Ascending aorta (tissue), 2 donors: Measurements from ENCODE around the gene BET1L. TPM values are rescaled to one million over a fixed set of nuclear protein-coding genes. Genes with fewer than 3 reads are reported as not detected.

ENCODE experiments used
- DNase-seq, 2 donors: peaks; one replicate each; pipeline ENCODE4 v3.0.0-alpha.2; 2019; ENCODE audit warnings: low spot score in 2 of 2
- H3K27ac ChIP-seq, 2 donors: fragments of 200-600 bp; sonication (generic); one replicate each; pipeline ENCODE4 v1.5.1; 2016 to 2017; ENCODE audit warnings: mild to moderate bottlenecking in 1 of 2
- H3K27me3 ChIP-seq: fragments of 200-600 bp; sonication (generic); one replicate; pipeline ENCODE4 v1.5.1; 2017
- H3K36me3 ChIP-seq, 2 donors: fragments of 200-600 bp; sonication (generic); one replicate each; pipeline ENCODE4 v1.5.1; 2016
- H3K4me1 ChIP-seq, 2 donors: fragments of 200-600 bp; sonication (generic); one replicate each; pipeline ENCODE4 v1.5.1; 2016 to 2017; ENCODE audit warnings: mild to moderate bottlenecking in 1 of 2
- H3K4me3 ChIP-seq, 2 donors: fragments of 200-600 bp; sonication (generic); one replicate each; pipeline ENCODE4 v1.5.1; 2016 to 2017; ENCODE audit warnings: mild to moderate bottlenecking in 1 of 2
- H3K9me3 ChIP-seq, 2 donors: fragments of 200-600 bp; sonication (generic); one replicate each; pipeline ENCODE4 v1.5.1; 2016
- intact Hi-C: fragments of 100-400 bp; cut with DNase I; formaldehyde crosslinking; loops from one replicate; pipeline ENCODE4 v1.15.1; 2023
- total RNA-seq: library from RNA; depleted of rRNA; stranded (reverse); fragments of >200 nt; gene quantifications from one replicate; pipeline ENCODE4 v1.1.0, GENCODE V29; 2016
- TF ChIP-seq, protein P1 (sequence below), 3 experiments: fragments of 200-600 bp in 2 of 3; fragments of 450-650 bp in 1 of 3; sonication (generic) in 2 of 3; IDR thresholded peaks; one replicate each; pipeline ENCODE4 v1.5.1; 2016 to 2019; ENCODE audit warnings: antibody characterized with exemption in 3 of 3, mild to moderate bottlenecking in 1 of 3, moderate library complexity in 1 of 3

BET1L gene
- total RNA-seq, 1 donor from 2014 or later = 42.3 TPM

DNA sequence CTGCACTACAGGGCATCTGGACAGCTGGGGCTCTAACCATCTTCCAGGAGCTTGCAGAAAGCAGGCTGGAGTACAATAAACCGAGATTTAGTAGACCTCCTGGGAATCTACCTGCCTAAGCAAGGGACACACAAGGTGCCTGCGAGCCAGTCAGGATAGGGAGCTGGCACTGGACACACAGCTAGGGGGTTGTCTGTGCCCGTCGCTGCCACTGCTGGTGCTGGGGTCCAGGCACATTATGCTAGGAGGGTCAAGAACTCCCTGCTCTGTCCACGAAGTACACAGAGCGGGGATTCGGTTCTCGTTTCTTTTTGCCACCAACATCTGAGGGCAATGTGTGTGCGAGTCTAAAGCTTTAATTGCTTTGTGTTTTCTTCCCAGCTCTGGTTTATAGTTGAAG, 4.5 kb upstream of the BET1L start:
- Histone ChIP-seq H3K27ac (no peak overlapping the region), H3K4me3 (no peak overlapping the region), H3K27me3 (no peaks in the 10 kb centered on the region), H3K9me3 (no peaks in the 10 kb centered on the region), H3K4me1 (peaks cover 11 to 21% of the 10 kb centered on the region in 2 donors), H3K36me3 (peaks cover 53 to 72% of the 10 kb centered on the region in 2 donors)
- TF ChIP-seq, protein P1, sequence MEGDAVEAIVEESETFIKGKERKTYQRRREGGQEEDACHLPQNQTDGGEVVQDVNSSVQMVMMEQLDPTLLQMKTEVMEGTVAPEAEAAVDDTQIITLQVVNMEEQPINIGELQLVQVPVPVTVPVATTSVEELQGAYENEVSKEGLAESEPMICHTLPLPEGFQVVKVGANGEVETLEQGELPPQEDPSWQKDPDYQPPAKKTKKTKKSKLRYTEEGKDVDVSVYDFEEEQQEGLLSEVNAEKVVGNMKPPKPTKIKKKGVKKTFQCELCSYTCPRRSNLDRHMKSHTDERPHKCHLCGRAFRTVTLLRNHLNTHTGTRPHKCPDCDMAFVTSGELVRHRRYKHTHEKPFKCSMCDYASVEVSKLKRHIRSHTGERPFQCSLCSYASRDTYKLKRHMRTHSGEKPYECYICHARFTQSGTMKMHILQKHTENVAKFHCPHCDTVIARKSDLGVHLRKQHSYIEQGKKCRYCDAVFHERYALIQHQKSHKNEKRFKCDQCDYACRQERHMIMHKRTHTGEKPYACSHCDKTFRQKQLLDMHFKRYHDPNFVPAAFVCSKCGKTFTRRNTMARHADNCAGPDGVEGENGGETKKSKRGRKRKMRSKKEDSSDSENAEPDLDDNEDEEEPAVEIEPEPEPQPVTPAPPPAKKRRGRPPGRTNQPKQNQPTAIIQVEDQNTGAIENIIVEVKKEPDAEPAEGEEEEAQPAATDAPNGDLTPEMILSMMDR (IDR thresholded peaks at IDR 0.05) = no peak
- intact Hi-C loops = no loop called here
- DNase-seq = peak in 1 of 2 donors; percentile 31

DNA sequence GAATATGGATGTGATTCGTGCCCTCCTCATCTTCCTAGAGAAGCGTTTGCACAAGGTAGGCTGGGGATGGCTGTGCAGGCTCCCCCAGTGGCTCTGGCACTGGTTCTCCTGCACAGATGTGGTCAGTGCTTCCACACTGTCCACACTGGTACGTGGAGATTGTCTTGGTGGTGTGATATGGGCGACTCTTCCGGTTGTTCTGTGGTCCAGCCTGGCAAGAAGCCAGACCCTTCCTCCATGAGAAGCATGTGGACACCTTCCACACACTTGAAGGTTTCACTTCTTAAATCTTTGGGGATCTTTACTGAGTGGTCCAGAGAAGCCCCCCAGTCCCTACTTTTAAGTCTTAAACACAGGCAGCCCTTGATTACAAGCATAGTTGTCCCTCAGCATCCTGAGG, 4.1 kb upstream of the BET1L start:
- Histone ChIP-seq H3K4me1 (peaks cover 11 to 23% of the 10 kb centered on the region in 2 donors), H3K27ac (peak overlapping the region in 1 of 2 donors; percentile 21), H3K4me3 (no peak overlapping the region), H3K9me3 (no peaks in the 10 kb centered on the region), H3K36me3 (peaks cover 53 to 70% of the 10 kb centered on the region in 2 donors), H3K27me3 (no peaks in the 10 kb centered on the region)
- TF ChIP-seq, protein P1 (IDR thresholded peaks at IDR 0.05) = no peak
- intact Hi-C loops = no loop called here
- peak in 1 of 2 donors; percentile 61 for DNase-seq

DNA sequence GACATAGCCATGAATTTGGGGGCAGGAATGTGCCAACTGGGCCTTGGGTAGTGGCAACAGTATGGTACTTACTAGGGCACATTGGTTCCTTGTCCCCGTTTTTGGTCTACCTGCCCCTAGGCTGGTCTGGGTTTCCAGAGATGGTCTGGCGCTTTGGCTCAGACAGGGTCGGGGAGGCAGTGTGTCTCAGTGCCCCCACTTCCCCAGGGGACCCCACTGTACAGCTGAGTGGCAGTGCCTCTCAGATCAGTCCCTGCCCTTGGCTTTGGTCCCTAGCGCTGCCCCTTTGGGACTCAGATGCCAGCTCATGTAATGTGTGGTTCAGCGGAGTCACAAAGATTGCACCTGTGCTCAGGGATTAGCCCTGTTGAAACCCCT, 3.6 kb upstream of the BET1L start:
- H3K36me3 ChIP-seq = peaks cover 53 to 65% of the 10 kb centered on the region in 2 donors
- DNase-seq = peak in 1 of 2 donors; percentile 59

DNA sequence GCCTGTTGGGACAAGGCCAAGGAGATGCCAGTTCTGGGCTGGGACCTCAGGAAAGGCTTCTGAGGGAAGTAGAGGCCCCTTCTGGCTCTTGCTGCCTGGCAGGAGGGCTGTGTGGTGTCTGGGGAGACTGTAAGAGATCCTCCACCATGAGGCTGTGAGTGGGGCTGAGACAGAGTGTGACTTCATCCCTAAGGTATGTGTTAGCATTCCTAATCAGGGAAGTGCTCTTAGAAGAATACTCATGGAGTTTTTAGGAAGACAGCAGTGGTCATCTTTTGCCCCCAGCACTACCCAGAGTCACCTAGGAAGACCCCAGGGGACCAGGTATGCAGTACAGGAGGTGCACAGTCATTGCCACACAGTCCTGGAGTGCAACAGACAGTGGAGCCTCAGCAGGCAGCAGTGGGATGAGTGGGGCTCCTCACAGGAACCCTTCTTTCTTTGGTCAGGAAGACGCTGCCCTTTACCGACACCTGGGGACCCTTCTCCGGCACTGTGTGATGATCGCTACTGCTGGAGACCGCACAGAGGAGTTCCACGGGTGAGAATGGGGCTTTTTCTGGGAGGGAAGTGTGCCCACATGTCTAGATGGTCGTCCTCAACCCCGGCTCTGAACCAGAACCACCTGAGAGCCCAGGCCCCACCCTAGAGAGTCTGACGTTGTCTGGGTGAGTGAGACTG, 3.1 kb upstream of the BET1L start:
- TF ChIP-seq, protein P1 (IDR thresholded peaks at IDR 0.05) = no peak
- H3K36me3 ChIP-seq = peaks cover 55 to 63% of the 10 kb centered on the region in 2 donors
- intact Hi-C loops = no loop called here
- peaks cover 17 to 33% of the 10 kb centered on the region in 2 donors for H3K4me1 ChIP-seq
- H3K27me3 ChIP-seq = no peaks in the 10 kb centered on the region
- peak overlapping the region; percentile 88 to 99 for H3K4me3 ChIP-seq
- H3K27ac ChIP-seq = peak overlapping the region; percentile 6 to 21
- no peaks in the 10 kb centered on the region for H3K9me3 ChIP-seq
- peak in 1 of 2 donors; percentile 54 for DNase-seq

More for the DNA sequence above, 3.6 kb upstream of the BET1L start:
- TF ChIP-seq, protein P1 (IDR thresholded peaks at IDR 0.05) = no peak
- H3K27ac ChIP-seq = peak overlapping the region; percentile 6 to 21
- H3K27me3 ChIP-seq = no peaks in the 10 kb centered on the region
- H3K4me3 ChIP-seq = no peak overlapping the region
- H3K4me1 ChIP-seq = peaks cover 13 to 28% of the 10 kb centered on the region in 2 donors
- intact Hi-C loops = no loop called here
- H3K9me3 ChIP-seq = no peaks in the 10 kb centered on the region

DNA sequence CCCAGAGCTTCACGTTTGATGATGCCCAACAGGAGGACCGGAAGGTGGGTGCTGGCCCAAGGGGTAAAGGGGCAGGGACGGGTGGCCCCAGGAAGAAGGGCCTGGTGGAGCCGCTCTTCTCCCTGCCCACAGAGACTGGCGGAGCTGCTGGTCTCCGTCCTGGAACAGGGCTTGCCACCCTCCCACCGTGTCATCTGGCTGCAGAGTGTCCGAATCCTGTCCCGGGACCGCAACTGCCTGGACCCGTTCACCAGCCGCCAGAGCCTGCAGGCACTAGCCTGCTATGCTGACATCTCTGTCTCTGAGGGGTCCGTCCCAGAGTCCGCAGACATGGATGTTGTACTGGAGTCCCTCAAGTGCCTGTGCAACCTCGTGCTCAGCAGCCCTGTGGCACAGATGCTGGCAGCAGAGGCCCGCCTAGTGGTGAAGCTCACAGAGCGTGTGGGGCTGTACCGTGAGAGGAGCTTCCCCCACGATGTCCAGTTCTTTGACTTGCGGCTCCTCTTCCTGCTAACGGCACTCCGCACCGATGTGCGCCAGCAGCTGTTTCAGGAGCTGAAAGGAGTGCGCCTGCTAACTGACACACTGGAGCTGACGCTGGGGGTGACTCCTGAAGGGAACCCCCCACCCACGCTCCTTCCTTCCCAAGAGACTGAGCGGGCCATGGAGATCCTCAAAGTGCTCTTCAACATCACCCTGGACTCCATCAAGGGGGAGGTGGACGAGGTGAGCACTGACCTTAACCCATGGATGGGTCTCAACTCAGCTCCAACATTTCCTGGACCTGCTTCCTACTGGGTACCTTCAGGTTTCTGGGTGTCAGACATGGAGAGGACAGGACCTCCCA, 2.3 kb upstream of the BET1L start:
- Histone ChIP-seq H3K27me3 (no peaks in the 10 kb centered on the region), H3K4me3 (peak overlapping the region; percentile 88 to 99), H3K4me1 (peaks cover 17 to 41% of the 10 kb centered on the region in 2 donors), H3K27ac (peak overlapping the region; percentile 99), H3K9me3 (no peaks in the 10 kb centered on the region), H3K36me3 (peaks cover 55 to 63% of the 10 kb centered on the region in 2 donors)
- TF ChIP-seq, protein P1 (IDR thresholded peaks at IDR 0.05) = no peak
- peak in 1 of 2 donors; percentile 61 for DNase-seq
- intact Hi-C loops = loop anchor here (5.0 kb wide), 2 partner anchors 98 to 243 kb away; partner anchors contain the start of genes IFITM2 and PTDSS2
